HEK293 (cell line): ENCODE data around the gene GFOD1.

Experiments
- KLF10 ChIP-seq: fragments of 450-650 bp; IDR thresholded peaks from 2 replicates; pipeline ENCODE4 v1.5.1; 2018; ENCODE audit warnings: missing biosample characterization, mild to moderate bottlenecking, missing genetic modification characterization
- MEIS1 ChIP-seq: sonication (generic); formaldehyde crosslinking; IDR thresholded peaks from 2 replicates; pipeline ENCODE4 v1.8.1; 2022; ENCODE audit warnings: missing genetic modification reagents, mild to moderate bottlenecking, borderline replicate concordance
- REPIN1 ChIP-seq: fragments of 450-650 bp; formaldehyde crosslinking; IDR thresholded peaks from 2 replicates; pipeline ENCODE4 v1.5.1; 2017; ENCODE audit warnings: missing biosample characterization, missing genetic modification characterization, low read depth
- SP2 ChIP-seq: fragments of 450-650 bp; formaldehyde crosslinking; IDR thresholded peaks from 2 replicates; pipeline ENCODE4 v1.5.1; 2016; ENCODE audit warnings: missing biosample characterization, missing genetic modification characterization
- ZFP69B ChIP-seq: fragments of 450-650 bp; formaldehyde crosslinking; IDR thresholded peaks from 2 replicates; pipeline ENCODE4 v1.5.1; 2016; ENCODE audit warnings: missing biosample characterization, missing genetic modification characterization
- ZNF549 ChIP-seq: fragments of 450-650 bp; IDR thresholded peaks from 2 replicates; pipeline ENCODE4 v1.5.1; 2018; ENCODE audit warnings: missing biosample characterization, missing genetic modification characterization, mild to moderate bottlenecking, inconsistent platforms, moderate library complexity
- ZNF791 ChIP-seq: fragments of 450-650 bp; formaldehyde crosslinking; IDR thresholded peaks from 2 replicates; pipeline ENCODE4 v1.5.1; 2016; ENCODE audit warnings: missing biosample characterization, missing genetic modification characterization
- ZNF792 ChIP-seq: fragments of 450-650 bp; formaldehyde crosslinking; IDR thresholded peaks from 2 replicates; pipeline ENCODE4 v1.5.1; 2016; ENCODE audit warnings: missing biosample characterization, missing genetic modification characterization
- TF ChIP-seq, protein P1 (sequence below): fragments of 450-650 bp; formaldehyde crosslinking; IDR thresholded peaks from 2 replicates; pipeline ENCODE4 v1.5.1; 2016; ENCODE audit warnings: missing biosample characterization, missing genetic modification characterization
- TF ChIP-seq, protein P2 (sequence below): fragments of 450-650 bp; formaldehyde crosslinking; optimal IDR thresholded peaks from 2 replicates; pipeline ENCODE3; 2016; ENCODE audit warnings: missing biosample characterization, mild to moderate bottlenecking, missing genetic modification characterization
- TF ChIP-seq, protein P3 (sequence below): fragments of 450-650 bp; formaldehyde crosslinking; IDR thresholded peaks from 2 replicates; pipeline ENCODE4 v1.5.1; 2016; ENCODE audit warnings: missing biosample characterization, missing genetic modification characterization
- TF ChIP-seq, protein P4 (sequence below): fragments of 450-650 bp; formaldehyde crosslinking; IDR thresholded peaks from 2 replicates; pipeline ENCODE4 v1.5.1; 2016; ENCODE audit warnings: missing biosample characterization, missing genetic modification characterization

DNA sequence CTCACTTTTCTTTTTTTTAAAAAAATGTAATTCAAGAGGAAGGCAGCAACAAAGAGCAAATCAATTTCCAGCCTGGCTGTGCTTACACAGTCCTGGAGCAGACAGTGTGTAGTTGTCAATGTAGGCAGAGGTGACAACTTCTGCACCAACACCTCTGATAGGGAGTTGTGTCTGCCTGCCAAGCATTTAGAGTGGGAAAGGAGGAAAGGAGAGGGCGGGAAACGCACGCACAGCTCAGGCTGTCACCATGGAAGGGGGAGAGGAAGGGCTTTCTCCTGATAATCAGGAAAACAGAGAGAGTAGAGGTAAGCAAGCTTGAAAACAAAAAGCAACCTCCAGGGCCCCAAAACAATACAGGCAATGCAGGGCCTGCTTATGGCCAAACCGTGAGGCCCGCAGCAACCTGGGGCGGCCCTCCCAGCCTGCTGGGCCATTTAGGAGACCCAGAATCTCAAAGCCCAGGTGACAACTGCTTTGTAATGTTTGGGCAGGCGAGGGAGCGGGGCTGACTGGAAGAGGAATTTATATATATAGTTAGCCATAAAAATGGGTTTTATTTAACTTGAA, 41.5 kb upstream of the GFOD1 start:
- no peak for TF ChIP-seq KLF10
- TF ChIP-seq, protein P1, sequence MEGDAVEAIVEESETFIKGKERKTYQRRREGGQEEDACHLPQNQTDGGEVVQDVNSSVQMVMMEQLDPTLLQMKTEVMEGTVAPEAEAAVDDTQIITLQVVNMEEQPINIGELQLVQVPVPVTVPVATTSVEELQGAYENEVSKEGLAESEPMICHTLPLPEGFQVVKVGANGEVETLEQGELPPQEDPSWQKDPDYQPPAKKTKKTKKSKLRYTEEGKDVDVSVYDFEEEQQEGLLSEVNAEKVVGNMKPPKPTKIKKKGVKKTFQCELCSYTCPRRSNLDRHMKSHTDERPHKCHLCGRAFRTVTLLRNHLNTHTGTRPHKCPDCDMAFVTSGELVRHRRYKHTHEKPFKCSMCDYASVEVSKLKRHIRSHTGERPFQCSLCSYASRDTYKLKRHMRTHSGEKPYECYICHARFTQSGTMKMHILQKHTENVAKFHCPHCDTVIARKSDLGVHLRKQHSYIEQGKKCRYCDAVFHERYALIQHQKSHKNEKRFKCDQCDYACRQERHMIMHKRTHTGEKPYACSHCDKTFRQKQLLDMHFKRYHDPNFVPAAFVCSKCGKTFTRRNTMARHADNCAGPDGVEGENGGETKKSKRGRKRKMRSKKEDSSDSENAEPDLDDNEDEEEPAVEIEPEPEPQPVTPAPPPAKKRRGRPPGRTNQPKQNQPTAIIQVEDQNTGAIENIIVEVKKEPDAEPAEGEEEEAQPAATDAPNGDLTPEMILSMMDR (tag by site-specific recombination) = no peak
- TF ChIP-seq ZNF549 (tag by site-specific recombination) = no peak
- TF ChIP-seq ZNF792 = no peak
- TF ChIP-seq ZNF791 (tag by site-specific recombination) = no peak
- TF ChIP-seq, protein P2, sequence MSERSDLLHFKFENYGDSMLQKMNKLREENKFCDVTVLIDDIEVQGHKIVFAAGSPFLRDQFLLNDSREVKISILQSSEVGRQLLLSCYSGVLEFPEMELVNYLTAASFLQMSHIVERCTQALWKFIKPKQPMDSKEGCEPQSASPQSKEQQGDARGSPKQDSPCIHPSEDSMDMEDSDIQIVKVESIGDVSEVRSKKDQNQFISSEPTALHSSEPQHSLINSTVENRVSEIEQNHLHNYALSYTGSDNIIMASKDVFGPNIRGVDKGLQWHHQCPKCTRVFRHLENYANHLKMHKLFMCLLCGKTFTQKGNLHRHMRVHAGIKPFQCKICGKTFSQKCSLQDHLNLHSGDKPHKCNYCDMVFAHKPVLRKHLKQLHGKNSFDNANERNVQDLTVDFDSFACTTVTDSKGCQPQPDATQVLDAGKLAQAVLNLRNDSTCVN = no peak
- TF ChIP-seq, protein P3, sequence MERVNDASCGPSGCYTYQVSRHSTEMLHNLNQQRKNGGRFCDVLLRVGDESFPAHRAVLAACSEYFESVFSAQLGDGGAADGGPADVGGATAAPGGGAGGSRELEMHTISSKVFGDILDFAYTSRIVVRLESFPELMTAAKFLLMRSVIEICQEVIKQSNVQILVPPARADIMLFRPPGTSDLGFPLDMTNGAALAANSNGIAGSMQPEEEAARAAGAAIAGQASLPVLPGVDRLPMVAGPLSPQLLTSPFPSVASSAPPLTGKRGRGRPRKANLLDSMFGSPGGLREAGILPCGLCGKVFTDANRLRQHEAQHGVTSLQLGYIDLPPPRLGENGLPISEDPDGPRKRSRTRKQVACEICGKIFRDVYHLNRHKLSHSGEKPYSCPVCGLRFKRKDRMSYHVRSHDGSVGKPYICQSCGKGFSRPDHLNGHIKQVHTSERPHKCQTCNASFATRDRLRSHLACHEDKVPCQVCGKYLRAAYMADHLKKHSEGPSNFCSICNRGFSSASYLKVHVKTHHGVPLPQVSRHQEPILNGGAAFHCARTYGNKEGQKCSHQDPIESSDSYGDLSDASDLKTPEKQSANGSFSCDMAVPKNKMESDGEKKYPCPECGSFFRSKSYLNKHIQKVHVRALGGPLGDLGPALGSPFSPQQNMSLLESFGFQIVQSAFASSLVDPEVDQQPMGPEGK (tag by site-specific recombination) = no peak
- TF ChIP-seq SP2 = no peak
- TF ChIP-seq, protein P4, sequence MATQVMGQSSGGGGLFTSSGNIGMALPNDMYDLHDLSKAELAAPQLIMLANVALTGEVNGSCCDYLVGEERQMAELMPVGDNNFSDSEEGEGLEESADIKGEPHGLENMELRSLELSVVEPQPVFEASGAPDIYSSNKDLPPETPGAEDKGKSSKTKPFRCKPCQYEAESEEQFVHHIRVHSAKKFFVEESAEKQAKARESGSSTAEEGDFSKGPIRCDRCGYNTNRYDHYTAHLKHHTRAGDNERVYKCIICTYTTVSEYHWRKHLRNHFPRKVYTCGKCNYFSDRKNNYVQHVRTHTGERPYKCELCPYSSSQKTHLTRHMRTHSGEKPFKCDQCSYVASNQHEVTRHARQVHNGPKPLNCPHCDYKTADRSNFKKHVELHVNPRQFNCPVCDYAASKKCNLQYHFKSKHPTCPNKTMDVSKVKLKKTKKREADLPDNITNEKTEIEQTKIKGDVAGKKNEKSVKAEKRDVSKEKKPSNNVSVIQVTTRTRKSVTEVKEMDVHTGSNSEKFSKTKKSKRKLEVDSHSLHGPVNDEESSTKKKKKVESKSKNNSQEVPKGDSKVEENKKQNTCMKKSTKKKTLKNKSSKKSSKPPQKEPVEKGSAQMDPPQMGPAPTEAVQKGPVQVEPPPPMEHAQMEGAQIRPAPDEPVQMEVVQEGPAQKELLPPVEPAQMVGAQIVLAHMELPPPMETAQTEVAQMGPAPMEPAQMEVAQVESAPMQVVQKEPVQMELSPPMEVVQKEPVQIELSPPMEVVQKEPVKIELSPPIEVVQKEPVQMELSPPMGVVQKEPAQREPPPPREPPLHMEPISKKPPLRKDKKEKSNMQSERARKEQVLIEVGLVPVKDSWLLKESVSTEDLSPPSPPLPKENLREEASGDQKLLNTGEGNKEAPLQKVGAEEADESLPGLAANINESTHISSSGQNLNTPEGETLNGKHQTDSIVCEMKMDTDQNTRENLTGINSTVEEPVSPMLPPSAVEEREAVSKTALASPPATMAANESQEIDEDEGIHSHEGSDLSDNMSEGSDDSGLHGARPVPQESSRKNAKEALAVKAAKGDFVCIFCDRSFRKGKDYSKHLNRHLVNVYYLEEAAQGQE (tag by site-specific recombination) = no peak
- no peak for TF ChIP-seq REPIN1
- TF ChIP-seq ZFP69B = no peak
- no peak for TF ChIP-seq MEIS1 (CRISPR knock-in tag)
